ENCODE results near the gene EDNRA.
"Not testable (repeated sequence)": the region's sequence is repeated elsewhere in the genome, so short reads cannot be mapped to it uniquely, and the experiment has no call there.

EDNRA gene

DNA sequence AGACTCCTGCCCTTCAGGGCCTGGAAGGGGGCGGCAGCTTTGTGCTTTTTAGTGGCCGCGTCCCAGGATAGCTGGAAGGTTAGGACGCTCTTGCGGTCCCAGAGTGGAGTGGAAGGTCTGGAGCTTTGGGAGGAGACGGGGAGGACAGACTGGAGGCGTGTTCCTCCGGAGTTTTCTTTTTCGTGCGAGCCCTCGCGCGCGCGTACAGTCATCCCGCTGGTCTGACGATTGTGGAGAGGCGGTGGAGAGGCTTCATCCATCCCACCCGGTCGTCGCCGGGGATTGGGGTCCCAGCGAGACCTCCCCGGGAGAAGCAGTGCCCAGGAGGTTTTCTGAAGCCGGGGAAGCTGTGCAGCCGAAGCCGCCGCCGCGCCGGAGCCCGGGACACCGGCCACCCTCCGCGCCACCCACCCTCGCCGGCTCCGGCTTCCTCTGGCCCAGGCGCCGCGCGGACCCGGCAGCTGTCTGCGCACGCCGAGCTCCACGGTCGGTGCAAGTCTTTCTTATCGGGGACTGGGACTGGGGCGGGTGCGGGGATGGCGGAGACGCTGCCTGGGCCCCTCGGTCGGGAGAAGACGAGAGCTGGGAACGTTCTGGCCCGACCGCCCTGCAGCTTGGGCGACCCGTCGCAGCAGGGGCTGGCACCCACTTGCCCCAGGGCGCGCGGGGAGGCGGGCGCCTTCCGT is at the start of gene EDNRA:
Gene EDNRA, plus strand, starts transcription at position 207 of the 686 bp plus-strand sequence. CDS start 4,585 bp downstream, outside the sequence.
- DNase-seq (ENCODE audit: low read depth in 2 of 2, low spot score in 1 of 2) = no peak

DNA sequence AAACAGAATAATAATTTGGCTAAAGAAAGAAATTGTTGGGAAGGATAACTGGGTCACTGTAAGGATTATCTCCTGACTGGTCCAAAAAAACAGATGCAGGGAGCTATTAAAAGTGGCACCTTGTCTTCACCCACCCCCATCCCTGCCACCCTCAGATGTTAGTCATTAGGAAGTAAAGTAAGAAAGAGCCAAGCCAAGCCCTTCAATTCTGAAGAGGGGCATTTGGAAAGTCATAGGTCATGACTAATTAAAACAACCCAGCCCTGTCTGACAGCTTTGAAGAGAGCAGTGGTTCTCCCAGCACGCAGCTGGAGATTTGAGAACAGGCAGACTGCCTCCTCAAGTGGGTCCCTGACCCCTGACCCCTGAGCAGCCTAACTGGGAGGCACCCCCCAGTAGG is 46.5 kb upstream of the EDNRA start:
- not testable (repeated sequence) for DNase-seq (ENCODE audit: low read depth in 2 of 2, low spot score in 1 of 2)

DNA sequence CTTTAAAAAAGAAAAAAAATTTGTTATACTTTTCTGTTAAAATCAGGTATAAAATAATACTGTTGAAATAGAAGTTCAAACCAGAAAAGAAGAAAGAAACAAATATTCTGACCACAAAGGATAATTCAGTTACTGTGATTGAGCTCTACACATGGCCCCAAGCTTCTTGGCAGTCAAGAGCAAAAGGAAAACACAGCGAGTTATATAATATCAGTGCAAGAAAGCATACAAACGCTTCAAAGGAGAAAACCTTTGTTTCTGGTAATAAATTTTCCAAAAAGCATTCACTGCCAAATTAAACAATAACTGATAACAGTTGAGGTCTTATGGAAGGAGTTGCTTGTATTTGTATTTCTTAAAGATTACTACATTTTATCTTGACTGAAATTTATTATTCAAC is 40.5 kb upstream of the EDNRA start:
- DNase-seq (ENCODE audit: low read depth in 2 of 2, low spot score in 1 of 2) = no peak

DNA sequence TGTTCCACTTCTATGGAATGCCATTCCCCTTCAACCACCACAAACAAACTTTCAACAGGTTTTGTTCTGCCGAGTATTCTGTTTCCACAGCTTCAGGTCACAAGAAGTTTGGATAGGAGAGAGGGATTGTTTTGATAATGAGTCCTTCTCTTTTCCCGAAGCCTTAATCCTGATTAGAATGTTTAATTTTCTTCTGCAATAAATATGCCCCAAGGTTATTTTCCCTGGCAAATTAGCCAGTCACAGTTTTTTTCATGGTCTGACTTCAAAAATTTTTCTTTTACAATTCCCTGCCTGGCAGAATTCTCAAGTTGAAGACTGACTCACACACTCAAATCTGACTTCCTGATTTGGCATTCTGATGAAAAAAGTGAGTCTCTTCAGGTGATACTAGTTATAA is 33.1 kb upstream of the EDNRA start:
- no peak for DNase-seq (ENCODE audit: low read depth in 2 of 2, low spot score in 1 of 2)

DNA sequence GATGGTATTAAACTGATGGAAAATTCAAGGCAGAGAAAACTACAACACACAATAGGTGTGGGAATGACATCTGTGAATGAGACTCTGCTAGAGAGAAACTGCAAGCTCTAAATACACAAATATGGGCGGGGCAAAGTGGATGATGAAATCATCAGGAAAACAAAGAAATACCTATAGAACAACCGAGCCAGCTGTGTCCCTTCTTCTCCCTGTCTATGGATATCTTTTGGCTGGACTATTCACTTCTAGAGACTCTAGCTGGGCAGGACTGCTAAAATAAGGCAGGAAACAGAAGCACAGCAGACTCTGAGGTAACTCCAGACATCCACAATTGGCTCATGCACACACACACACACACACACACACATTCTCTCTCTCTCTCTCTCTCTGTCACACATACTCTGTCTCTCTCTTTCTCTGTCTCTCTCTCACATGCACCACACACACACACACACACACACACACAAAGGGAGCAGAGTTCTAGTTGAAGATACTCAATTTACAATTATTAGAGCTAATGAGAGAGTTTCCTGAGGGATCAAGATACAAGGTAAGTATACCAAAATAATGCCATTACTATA is 27.2 kb upstream of the EDNRA start:
- DNase-seq (ENCODE audit: low read depth in 2 of 2, low spot score in 1 of 2) = no peak

DNA sequence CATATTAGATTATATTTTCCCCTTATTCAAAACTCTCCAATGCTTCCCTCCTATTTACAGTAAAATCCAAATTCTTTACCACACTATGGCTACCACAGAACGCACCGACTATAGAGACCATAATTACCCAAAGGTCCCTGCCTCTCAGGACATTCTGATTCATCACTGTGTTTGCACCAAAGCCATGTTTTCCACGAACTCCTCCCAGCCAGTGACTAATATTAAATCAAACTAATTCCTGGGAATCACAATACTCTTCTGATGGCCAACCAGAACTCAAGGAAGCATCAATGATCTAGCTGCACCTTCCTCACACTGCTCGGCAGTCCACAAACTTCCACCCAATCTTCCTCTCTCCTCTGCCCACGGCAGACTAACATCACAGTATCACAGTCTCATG is 24.2 kb upstream of the EDNRA start:
- DNase-seq (ENCODE audit: low read depth in 2 of 2, low spot score in 1 of 2) = no peak

DNA sequence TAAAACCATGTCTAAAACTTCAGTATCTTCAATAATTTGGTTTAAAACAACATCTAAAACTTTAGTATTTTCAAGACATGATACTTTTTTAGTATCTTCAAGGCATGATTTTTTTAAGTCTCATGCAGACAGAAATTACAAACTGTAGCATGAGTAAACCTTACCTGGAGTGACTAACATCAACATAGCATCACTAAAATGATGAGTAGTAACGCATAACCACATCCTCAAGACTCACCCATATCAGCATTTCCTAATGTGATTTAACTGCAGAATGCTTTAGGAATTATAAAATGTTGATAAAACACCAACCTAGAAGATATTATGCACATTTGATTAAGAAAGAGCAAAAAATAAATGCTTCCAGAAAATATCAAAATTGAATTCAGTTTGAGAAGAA is 19.7 kb upstream of the EDNRA start:
- DNase-seq (ENCODE audit: low read depth in 2 of 2, low spot score in 1 of 2) = no peak

DNA sequence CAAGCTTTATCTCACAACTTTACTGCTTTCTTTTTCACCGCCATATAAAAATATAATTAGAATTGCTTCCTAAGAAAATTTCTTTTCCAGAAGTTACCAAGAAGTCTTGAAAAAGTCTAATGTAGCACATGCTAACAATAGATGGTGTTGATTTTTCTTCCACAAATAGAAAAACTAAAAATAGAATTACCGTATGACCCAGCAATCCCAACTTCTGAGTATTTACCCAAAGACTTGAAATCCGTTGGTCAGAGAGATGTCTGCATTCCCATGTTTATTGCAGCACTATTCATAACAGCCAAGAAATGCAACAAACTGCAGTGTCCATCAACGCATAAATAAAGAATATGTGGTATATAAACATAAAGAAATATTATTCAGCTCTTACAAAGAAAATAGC is 17.8 kb upstream of the EDNRA start:
- DNase-seq (ENCODE audit: low read depth in 2 of 2, low spot score in 1 of 2) = no peak

DNA sequence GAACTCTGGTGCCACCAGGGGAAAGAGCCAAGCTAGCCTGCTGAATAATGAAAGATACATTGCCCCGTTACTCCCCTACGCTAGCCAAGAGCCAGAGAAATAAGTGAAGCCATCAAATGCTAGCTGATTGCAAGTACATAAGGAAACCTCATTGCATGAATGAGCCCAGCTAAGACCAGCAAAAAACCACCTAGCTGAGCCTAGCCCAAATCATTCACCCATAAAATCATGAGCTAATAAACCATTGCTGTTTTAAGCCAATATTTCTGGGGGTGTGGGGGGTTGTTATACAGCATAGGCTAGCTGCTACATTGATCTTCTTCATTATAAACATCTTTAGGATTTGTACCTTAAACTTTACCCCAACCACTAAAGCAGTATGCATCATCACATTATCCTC is 15.4 kb upstream of the EDNRA start:
- DNase-seq (ENCODE audit: low read depth in 2 of 2, low spot score in 1 of 2) = no peak

DNA sequence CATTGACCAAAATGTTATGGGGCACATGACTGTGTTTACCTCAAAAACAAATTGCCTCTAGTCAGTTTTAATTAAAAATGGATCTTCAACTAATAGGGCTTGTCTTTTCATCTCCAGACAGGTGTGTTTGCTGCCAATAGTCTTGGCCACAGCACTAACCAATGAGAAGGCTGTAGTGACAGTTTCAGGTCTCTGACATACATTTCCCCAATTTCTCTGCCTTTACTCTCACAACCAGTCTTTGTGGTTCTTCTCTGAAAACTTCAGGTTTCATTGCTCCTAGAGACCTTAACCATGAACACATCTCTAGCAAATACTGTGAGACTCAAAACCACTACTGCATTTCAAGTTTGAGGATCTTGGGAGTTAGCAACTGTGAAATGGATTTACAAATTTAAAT is 3.5 kb upstream of the EDNRA start:
- DNase-seq (ENCODE audit: low read depth in 2 of 2, low spot score in 1 of 2) = no peak

DNA sequence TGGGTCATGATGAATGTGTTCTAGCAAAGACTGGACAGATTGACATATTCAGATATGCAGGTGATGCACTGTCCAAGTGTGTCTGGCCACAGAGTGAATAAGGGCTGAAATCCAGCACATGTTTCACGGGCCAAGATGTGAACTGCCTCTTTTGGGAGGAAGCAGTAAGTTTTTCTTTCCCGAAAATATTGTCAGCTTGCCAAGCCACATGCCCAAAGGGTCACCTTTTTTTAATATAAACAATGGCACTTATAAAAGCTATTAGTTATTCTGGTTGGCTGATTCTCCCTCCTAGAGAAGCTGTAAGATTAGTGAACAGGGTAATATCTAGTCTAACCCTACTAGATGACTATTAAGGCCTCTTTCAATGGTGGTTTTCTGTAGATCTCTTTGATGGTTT is 1.5 kb upstream of the EDNRA start:
- DNase-seq (ENCODE audit: low read depth in 2 of 2, low spot score in 1 of 2) = no peak

DNA sequence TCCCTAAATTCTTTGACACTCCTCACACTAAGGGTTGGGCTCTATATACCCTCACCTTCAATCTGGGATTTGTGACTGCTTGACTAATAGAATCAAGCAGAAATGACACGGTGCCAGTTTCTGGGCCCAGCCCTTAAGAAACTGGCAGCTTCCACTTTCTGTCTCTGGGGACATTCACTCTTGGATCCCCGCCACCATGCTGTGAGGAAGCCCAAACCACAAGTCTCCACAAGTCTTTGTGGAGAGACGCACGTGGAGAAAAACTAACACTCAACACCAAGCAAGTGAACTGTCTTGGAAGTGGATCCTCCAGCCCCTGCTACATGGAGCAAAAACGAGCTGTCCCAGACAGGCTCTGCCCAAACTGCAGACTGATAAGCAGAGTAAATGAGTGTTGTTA is 1.1 kb upstream of the EDNRA start:
- DNase-seq (ENCODE audit: low read depth in 2 of 2, low spot score in 1 of 2) = no peak

DNA sequence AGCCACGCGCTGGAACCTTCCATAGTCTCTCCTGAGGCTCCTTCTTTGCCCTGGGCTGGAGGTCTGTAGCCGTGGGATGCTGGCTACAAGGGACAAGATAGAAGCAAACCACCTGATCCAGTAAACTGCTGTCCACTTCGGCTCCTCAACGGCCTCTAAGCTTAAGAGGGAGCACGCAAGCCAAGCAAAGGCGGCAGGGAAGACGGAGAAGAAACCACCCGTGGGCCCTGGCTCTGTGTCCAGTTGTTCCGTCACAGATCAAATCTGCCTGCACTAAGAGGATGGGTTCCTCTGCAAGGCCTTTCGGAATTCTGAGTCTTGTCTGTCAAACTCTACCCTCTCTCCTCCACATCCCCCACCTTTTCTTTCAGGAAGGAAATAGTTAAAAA is 401 bp upstream of the EDNRA start:
- DNase-seq (ENCODE audit: low read depth in 2 of 2, low spot score in 1 of 2) = no peak

DNA sequence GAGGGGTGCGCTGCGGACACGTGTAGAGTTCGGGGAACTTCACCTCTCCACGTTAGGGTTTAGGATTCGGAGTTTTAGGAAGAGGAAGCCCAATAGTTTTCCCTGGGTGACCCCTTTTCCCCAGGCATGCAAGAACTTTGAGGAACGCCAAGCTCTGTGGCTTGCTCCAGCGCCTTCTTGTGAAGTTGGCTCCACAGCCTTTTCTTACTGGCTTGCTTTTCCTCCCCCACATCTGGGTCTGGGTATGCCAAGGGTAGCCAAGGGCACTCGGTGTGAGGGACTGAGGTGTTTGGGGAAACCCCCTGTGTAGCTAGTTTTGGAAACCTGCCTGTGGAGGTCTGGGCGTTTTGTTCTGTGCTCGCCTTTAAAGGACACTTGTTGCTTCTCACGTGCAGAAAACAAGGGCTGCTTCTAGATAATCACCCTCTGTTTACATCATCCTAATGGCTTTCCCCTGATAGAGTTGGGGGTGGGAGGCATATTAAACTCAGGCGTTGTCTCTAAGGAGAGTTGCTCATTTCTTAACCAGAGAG is 746 bp downstream of the EDNRA start:
- DNase-seq (ENCODE audit: low read depth in 2 of 2, low spot score in 1 of 2) = no peak

DNA sequence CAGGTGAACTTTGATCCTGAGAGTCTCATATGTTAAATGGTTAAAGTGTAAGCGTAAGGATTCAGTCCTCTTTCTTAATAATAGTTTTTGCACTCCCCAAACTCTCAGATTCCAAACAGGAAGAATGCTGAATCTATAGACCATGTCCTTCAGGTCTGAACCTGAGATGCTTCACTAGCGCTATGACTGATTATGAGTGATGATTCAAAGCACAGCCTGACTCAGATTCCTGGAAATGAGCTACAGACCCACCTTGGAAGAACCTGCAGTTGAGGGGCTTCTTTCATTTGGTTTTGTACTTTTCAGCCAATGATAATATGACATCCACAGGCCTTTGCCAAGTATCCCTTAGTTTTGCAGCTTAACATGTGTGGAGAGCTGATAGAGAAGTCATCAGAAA is 1.4 kb downstream of the EDNRA start:
- DNase-seq (ENCODE audit: low read depth in 2 of 2, low spot score in 1 of 2) = no peak

DNA sequence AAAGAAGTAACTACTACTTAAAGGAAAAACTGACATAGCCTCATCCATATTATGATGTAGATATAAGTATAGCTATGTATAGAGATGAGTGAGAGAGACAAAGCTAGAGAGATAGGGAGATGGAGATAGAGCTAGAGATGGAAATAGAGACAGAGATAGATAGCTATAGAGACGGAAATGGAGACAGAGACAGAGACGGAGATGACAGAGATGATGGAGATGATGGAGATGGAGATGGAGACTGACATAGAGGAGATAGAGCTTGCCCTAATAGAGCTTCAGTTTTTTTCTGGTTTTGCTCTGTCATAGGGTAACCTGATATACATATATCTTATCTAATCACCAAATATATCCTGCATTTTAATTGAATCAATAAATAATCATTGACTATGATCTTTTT is 4.3 kb downstream of the EDNRA start:
- no peak for DNase-seq (ENCODE audit: low read depth in 2 of 2, low spot score in 1 of 2)

DNA sequence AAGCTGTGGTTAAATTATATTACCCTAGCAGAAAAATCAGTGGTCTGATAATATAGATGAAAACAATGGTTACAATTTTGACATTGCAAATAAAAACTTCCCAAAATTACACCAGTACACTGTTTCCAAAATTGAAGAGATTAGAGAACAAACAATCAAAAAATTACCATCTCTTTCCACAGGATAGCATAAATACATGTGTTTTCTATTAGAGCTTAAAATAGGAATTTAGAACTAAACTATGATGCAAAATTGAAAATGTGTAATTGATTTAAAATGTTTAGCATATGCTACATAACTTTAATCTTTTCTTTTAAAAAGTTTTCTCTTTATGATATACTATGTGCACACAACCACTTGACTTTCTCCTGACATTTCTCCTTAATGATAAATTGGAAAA is 6.7 kb downstream of the EDNRA start:
- DNase-seq (ENCODE audit: low read depth in 2 of 2, low spot score in 1 of 2) = no peak

DNA sequence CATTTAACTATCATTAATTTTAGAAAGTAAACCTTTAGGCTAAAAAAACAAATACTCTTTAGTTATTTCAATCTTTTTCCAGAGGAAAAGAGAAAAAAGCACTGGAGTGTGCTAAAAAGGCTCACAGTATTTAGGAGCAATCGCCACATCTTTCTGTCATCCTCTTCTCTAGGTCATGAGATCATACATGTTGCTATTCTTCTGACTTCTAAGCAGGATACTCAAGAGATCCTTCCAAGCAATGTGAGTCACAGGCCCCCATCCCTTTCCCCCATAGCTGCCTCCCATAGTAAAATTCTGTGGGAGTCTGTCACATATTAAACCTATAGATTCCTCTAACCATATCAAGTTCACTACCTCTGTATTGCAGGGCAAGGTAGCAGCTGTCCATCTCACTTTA is 7.7 kb downstream of the EDNRA start:
- DNase-seq (ENCODE audit: low read depth in 2 of 2, low spot score in 1 of 2) = no peak

DNA sequence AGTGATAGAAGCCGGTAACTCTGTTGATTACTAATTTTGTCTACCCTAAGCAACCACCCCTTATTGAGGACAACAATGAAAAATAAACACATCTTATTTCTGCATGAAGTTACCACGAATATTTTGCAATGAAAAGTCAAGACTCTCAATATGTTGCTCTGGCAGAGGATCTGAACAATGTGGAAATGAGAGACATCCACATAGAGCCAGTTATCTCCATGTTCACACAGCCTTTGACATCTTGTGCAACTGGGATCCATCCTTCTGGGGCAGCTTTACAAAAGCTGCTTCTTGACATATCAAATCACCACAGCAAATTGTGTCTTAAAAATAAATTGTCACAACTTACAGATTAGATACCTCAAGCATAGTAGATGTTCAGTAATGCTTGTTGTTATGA is 10.2 kb downstream of the EDNRA start:
- DNase-seq (ENCODE audit: low read depth in 2 of 2, low spot score in 1 of 2) = no peak

DNA sequence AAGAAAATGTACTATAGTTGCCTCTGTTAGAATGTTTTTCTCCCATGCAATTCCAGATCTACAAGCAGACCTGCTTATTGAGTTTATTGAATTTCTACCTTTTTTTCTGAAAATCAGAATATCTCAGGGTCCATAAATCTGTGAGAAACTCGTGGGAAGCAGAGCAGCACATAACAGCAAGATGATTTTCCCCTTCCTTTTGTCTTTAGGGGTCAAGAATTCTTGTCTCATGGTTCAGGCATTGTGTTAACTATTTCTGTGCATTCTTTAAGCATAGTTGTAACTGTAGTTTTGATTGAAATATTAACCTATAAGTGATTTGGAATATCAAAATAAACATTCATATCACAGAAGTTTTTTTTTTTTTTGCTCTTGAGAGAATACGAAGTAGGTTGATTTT is 11.4 kb downstream of the EDNRA start:
- DNase-seq (ENCODE audit: low read depth in 2 of 2, low spot score in 1 of 2) = no peak

DNA sequence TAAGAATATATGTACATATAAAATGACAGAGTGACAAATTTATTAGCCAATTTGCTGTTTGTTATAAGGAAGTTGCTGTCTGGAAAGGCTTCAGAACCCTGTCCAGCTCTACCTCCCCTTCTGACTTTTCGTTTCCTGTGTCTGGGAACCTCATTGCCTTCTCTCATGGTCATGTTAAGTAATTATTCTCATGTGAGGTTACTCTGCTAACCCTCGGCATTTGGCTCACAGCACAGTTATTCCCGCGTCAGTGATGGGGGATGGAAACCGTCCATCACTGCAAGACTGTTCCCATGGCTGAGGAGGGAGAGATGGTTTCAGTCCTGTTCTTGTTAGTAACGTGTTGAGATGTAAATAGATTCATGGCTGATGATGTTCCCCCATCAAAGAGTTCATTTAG is 11.9 kb downstream of the EDNRA start:
- no peak for DNase-seq (ENCODE audit: low read depth in 2 of 2, low spot score in 1 of 2)

DNA sequence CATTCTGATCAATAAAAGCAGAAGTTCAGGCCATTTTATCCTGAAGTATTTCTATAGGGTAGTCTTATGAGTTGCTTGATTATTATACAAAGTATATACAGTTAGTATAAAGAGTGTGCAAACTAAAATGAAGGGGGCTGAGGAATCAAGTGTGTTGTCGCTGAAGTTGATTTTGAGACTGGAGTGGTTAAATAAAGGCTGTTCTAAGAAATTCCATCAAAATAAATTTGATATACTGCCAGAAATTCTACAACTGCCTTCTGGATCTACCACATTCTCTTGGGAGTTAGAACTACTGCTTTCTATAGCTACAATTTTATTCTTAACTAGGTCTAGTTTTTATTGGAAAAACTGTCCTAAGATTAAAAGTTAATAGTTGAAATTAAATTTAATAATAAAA is 12.4 kb downstream of the EDNRA start:
- DNase-seq (ENCODE audit: low read depth in 2 of 2, low spot score in 1 of 2) = no peak

DNA sequence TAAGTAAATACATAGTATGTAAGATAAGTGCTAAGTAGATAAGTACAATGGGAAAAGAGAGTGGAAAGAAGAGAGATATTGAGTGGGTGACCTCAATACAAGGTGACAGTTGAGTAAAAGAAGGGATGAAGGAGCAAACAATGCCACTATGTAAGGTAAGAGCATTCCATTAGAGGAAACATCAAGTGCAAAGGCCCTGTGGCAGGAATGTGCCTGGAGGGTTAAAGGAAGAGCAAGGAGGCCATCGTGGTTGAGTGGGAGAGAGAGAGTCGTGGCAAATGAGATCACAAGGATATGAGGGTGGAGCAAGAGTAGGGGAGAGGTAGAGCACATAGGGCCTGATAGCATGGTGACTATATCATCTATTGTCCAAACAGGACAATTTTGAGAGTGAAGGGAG is 13.4 kb downstream of the EDNRA start:
- no peak for DNase-seq (ENCODE audit: low read depth in 2 of 2, low spot score in 1 of 2)
